H9 (cell line): ENCODE measurements around the gene BACH2. TPM values are rescaled to one million over a fixed set of nuclear protein-coding genes. Genes with fewer than 3 reads are reported as not detected.

Experiments
- DNase-seq: peaks from one replicate; pipeline ENCODE4 v3.0.0-alpha.2; 2017
- H2AFZ ChIP-seq: one replicate; pipeline ENCODE4 v1.6.1; 2013; ENCODE audit warnings: mild to moderate bottlenecking, low read length, control low read depth, moderate library complexity
- H2AK5ac ChIP-seq: 2 replicates; pipeline ENCODE4 v1.6.1; 2013; ENCODE audit warnings: low read length, control low read depth, mixed read lengths; ENCODE audit not compliant: insufficient read length
- H2BK120ac ChIP-seq: one replicate; pipeline ENCODE4 v1.6.1; 2013; ENCODE audit warnings: low read depth, mild to moderate bottlenecking, low read length, control low read depth, inconsistent platforms; ENCODE audit not compliant: poor library complexity, severe bottlenecking
- H2BK12ac ChIP-seq: 2 replicates; pipeline ENCODE4 v1.6.1; 2013; ENCODE audit warnings: low read length, control low read depth, mixed read lengths, low read depth; ENCODE audit not compliant: insufficient read length
- H2BK15ac ChIP-seq: 2 replicates; pipeline ENCODE4 v1.6.1; 2013; ENCODE audit warnings: low read depth, low read length, control low read depth
- H2BK20ac ChIP-seq: one replicate; pipeline ENCODE4 v1.6.1; 2013; ENCODE audit warnings: low read depth, mild to moderate bottlenecking, low read length, control low read depth, inconsistent platforms; ENCODE audit not compliant: poor library complexity, severe bottlenecking
- H2BK5ac ChIP-seq: 2 replicates; pipeline ENCODE4 v1.6.1; 2013; ENCODE audit warnings: low read length, control low read depth, mixed read lengths; ENCODE audit not compliant: insufficient read length
- H3K14ac ChIP-seq: 2 replicates; pipeline ENCODE4 v1.6.1; 2013; ENCODE audit warnings: low read length, control low read depth; ENCODE audit not compliant: insufficient read depth
- H3K18ac ChIP-seq: 2 replicates; pipeline ENCODE4 v1.6.1; 2013; ENCODE audit warnings: low read depth, mild to moderate bottlenecking, mixed read lengths, low read length, control low read depth; ENCODE audit not compliant: insufficient read length
- H3K23ac ChIP-seq: 2 replicates; pipeline ENCODE4 v1.6.1; 2013; ENCODE audit warnings: low read length, control low read depth, mixed read lengths, low read depth; ENCODE audit not compliant: insufficient read length
- H3K23me2 ChIP-seq: 2 replicates; pipeline ENCODE4 v1.6.1; 2013; ENCODE audit warnings: low read depth, mild to moderate bottlenecking, mixed read lengths, low read length, control low read depth; ENCODE audit not compliant: insufficient read length, poor library complexity, severe bottlenecking
- H3K27ac ChIP-seq: 2 replicates; pipeline ENCODE4 v1.5.1; 2013; ENCODE audit warnings: low read length, control low read depth, mixed read lengths, low read depth; ENCODE audit not compliant: insufficient read length
- H3K27me3 ChIP-seq: 2 replicates; pipeline ENCODE4 v1.6.1; 2013; ENCODE audit warnings: low read length, control low read depth, inconsistent platforms; ENCODE audit not compliant: insufficient read depth
- H3K4ac ChIP-seq: 2 replicates; pipeline ENCODE4 v1.6.1; 2013; ENCODE audit warnings: low read depth, mild to moderate bottlenecking, control low read depth, inconsistent platforms, low read length, moderate library complexity
- H3K4me1 ChIP-seq: 2 replicates; pipeline ENCODE4 v1.6.1; 2013; ENCODE audit warnings: low read length, control low read depth, inconsistent platforms; ENCODE audit not compliant: insufficient read depth
- H3K4me2 ChIP-seq: 2 replicates; pipeline ENCODE4 v1.6.1; 2013; ENCODE audit warnings: low read length, control low read depth, mixed read lengths; ENCODE audit not compliant: insufficient read length, insufficient read depth
- H3K56ac ChIP-seq: 2 replicates; pipeline ENCODE4 v1.6.1; 2013; ENCODE audit warnings: low read depth, mild to moderate bottlenecking, mixed read lengths, low read length, control low read depth; ENCODE audit not compliant: insufficient read length
- H3K79me1 ChIP-seq: 2 replicates; pipeline ENCODE4 v1.6.1; 2013; ENCODE audit warnings: low read depth, mild to moderate bottlenecking, moderate library complexity, low read length, control low read depth, inconsistent platforms; ENCODE audit not compliant: insufficient read depth, poor library complexity, severe bottlenecking
- H3K79me2 ChIP-seq: 2 replicates; pipeline ENCODE4 v1.6.1; 2013; ENCODE audit warnings: low read length, control low read depth, inconsistent platforms; ENCODE audit not compliant: insufficient read depth
- H3K9ac ChIP-seq: 2 replicates; pipeline ENCODE4 v1.6.1; 2013; ENCODE audit warnings: low read length, control low read depth, mixed read lengths; ENCODE audit not compliant: insufficient read length; ENCODE audit errors: extremely low read depth
- H3K9me3 ChIP-seq: one replicate; pipeline ENCODE4 v1.6.1; 2013; ENCODE audit warnings: low read depth, low read length, inconsistent platforms; ENCODE audit not compliant: control insufficient read depth
- H3T11ph ChIP-seq: one replicate; pipeline ENCODE4 v1.6.1; 2013; ENCODE audit warnings: mild to moderate bottlenecking, low read length, control low read depth, inconsistent platforms
- H4K20me1 ChIP-seq: one replicate; pipeline ENCODE4 v1.6.1; 2013; ENCODE audit not compliant: control insufficient read depth, insufficient read length, insufficient read depth
- H4K5ac ChIP-seq: 2 replicates; pipeline ENCODE4 v1.6.1; 2013; ENCODE audit warnings: low read depth, mild to moderate bottlenecking, mixed read lengths, low read length, control low read depth; ENCODE audit not compliant: insufficient read length
- H4K8ac ChIP-seq: replicated peaks from 2 replicates; pipeline ENCODE4 v1.6.1; 2013; ENCODE audit warnings: low read length, control low read depth, mixed read lengths, low read depth; ENCODE audit not compliant: insufficient read length
- H4K91ac ChIP-seq: 2 replicates; pipeline ENCODE4 v1.6.1; 2013; ENCODE audit warnings: low read depth, mild to moderate bottlenecking, moderate library complexity, mixed read lengths, low read length, control low read depth; ENCODE audit not compliant: insufficient read length
- H3K27ac Mint-ChIP-seq, 3 experiments: 2 replicates in 2 of 3; 3 replicates in 1 of 3; pipeline ENCODE4 v1.8.0; 2020 to 2021; ENCODE audit warnings: mixed read lengths in 3 of 3, mild to moderate bottlenecking in 1 of 3, moderate library complexity in 1 of 3
- H3K27me3 Mint-ChIP-seq: 2 replicates; pipeline ENCODE4 v1.8.0; 2021; ENCODE audit warnings: low read depth, mild to moderate bottlenecking, moderate library complexity, mixed read lengths
- H3K36me3 Mint-ChIP-seq, 3 experiments: 2 replicates in 2 of 3; 3 replicates in 1 of 3; pipeline ENCODE4 v1.8.0; 2020 to 2021; ENCODE audit warnings: low read depth in 3 of 3, mixed read lengths in 3 of 3; ENCODE audit not compliant: insufficient read depth in 1 of 3
- H3K4me1 Mint-ChIP-seq, 2 experiments: 2 replicates each; pipeline ENCODE4 v1.8.0; 2020; ENCODE audit warnings: mixed read lengths in 2 of 2
- H3K4me3 Mint-ChIP-seq, 2 experiments: 2 replicates in 1 of 2; 3 replicates in 1 of 2; pipeline ENCODE4 v1.8.0; 2020 to 2021; ENCODE audit warnings: mild to moderate bottlenecking in 2 of 2, mixed read lengths in 2 of 2, moderate library complexity in 1 of 2
- H3K9me3 Mint-ChIP-seq, 2 experiments: 2 replicates in 1 of 2; 3 replicates in 1 of 2; pipeline ENCODE4 v1.8.0; 2020; ENCODE audit warnings: mild to moderate bottlenecking in 2 of 2, mixed read lengths in 2 of 2, moderate library complexity in 1 of 2
- CTCF ChIP-seq: fragments of 200-600 bp; sonication (generic); conservative IDR thresholded peaks from 3 replicates; pipeline ENCODE4 v1.8.0; 2021; ENCODE audit warnings: antibody characterized with exemption, mild to moderate bottlenecking
- WGBS: extraction: QIAGEN DNeasy Blood & Tissue Kit; methylation state at CpG from one replicate; pipeline ENCODE4 v1.1.7; 2013; ENCODE audit warnings: missing lambda C conversion rate, low lambda C conversion rate, mixed read lengths; ENCODE audit not compliant: insufficient read length; ENCODE audit errors: extremely low coverage; 5-methylcytosine and 5-hydroxymethylcytosine counted together
- total RNA-seq: library from RNA; stranded (reverse); gene quantifications from 2 replicates; pipeline ENCODE4 v1.2.1, GENCODE V29; 2021

BACH2 gene
- total RNA-seq, 1 experiment from 2014 or later = 2.0 TPM

DNA sequence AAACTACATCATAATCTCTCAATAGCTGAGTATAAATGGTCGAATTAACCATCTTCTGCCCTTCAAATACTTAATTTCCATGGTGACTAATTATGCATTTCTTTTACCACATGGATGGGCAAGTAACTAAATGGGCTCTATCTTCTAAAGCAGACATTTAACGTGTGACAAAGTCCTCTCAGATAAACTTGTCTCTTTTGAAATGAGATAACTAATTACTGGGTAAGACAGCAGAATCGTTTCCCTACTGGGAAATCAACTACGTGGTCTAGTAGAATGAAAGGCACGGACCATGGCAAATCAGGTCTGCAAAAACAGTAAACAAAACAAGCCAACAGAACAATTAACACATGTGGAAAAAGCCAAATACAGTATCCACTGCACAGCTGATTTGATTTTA is 137.7 kb downstream of the BACH2 start:
- Histone ChIP-seq H3K18ac (no peak overlapping the region), H4K5ac (no peak overlapping the region), H3K79me1 (no peaks in the 10 kb centered on the region), H2BK12ac (no peak overlapping the region), H2BK20ac (no peak overlapping the region), H3K23me2 (no peaks in the 10 kb centered on the region), H4K91ac (no peak overlapping the region), H3K23ac (no peak overlapping the region), H3K9me3 (no peaks in the 10 kb centered on the region), H3K4me1 (no peaks in the 10 kb centered on the region), H3K14ac (no peak overlapping the region), H3K4ac (no peak overlapping the region), H3K27ac (no peak overlapping the region), H3K79me2 (no peaks in the 10 kb centered on the region), H2AFZ (no peak overlapping the region), H3T11ph (no peak overlapping the region), H2BK120ac (no peak overlapping the region), H4K20me1 (no peaks in the 10 kb centered on the region), H2AK5ac (no peak overlapping the region), H2BK15ac (no peak overlapping the region), H3K27me3 (no peaks in the 10 kb centered on the region), H2BK5ac (no peak overlapping the region), H3K9ac (no peak overlapping the region), H3K56ac (no peak overlapping the region), H4K8ac (no peak overlapping the region), H3K4me2 (no peak overlapping the region)
- Mint-ChIP-seq H3K4me3 (no peak overlapping the region), H3K4me1 (peaks cover 2 to 11% of the 10 kb centered on the region in 2 experiments; a peak in 2 of 4 replicates), H3K27me3 (no peaks in the 10 kb centered on the region), H3K36me3 (no peaks in the 10 kb centered on the region), H3K9me3 (no peaks in the 10 kb centered on the region), H3K27ac (no peak overlapping the region)
- WGBS = no CpG with 5 or more reads among the region's 5 CpGs
- TF ChIP-seq CTCF = no peak
- DNase-seq = no peak
